Activated T-cell treated with anti-CD3 and anti-CD28 coated beads, Interleukin-2, amount 50 U/mL, for 4 hours (primary cell): ENCODE data around the gene ATP11C. TPM values are rescaled to one million over a fixed set of nuclear protein-coding genes. Genes with fewer than 3 reads are reported as not detected.
A peak's percentile ranks its signal among the peaks of the same experiment; 100 is the strongest.

ENCODE experiments used
- ATAC-seq, 2 donors: fragments of 200-7000 bp; cut with Tn5 transposase; one replicate each; pipeline ENCODE4 v1.10.0; 2021
- DNase-seq: peaks from one replicate; pipeline ENCODE4 v3.0.0-alpha.2; 2020
- H3K27me3 Mint-ChIP-seq: one replicate; pipeline ENCODE4 v1.8.0; 2021; ENCODE audit warnings: low read depth, mixed read lengths
- H3K36me3 Mint-ChIP-seq: one replicate; pipeline ENCODE4 v1.8.0; 2022; ENCODE audit warnings: mixed read lengths; ENCODE audit not compliant: insufficient read depth
- H3K4me1 Mint-ChIP-seq: one replicate; pipeline ENCODE4 v1.8.0; 2021; ENCODE audit warnings: low read depth, mixed read lengths
- H3K4me3 Mint-ChIP-seq: one replicate; pipeline ENCODE4 v1.8.0; 2021; ENCODE audit warnings: mild to moderate bottlenecking, moderate library complexity, mixed read lengths
- H3K9me3 Mint-ChIP-seq: one replicate; pipeline ENCODE4 v1.8.0; 2021; ENCODE audit warnings: mixed read lengths
- total RNA-seq, 3 donors: library from RNA; stranded (reverse); gene quantifications; one replicate each; pipeline ENCODE4 v1.2.1, GENCODE V29; 2021

The ATP11C gene
- total RNA-seq, 3 donors from 2014 or later, result 12.7 to 15.5 (median 14.1) TPM

- peaks cover 19% of the 10 kb centered on the region for H3K36me3 Mint-ChIP-seq
Measured at GRCh38 chrX:139784807-139785206, 148.0 kb downstream of the ATP11C start.

GRCh38 chrX:139783959-139784358, 148.9 kb downstream of the ATP11C start:
- Mint-ChIP-seq H3K27me3 (no peaks in the 10 kb centered on the region), H3K4me3 (no peak overlapping the region), H3K36me3 (peaks cover 21% of the 10 kb centered on the region), H3K4me1 (no peaks in the 10 kb centered on the region), H3K9me3 (no peaks in the 10 kb centered on the region)
- ATAC-seq (no peak), DNase-seq (no peak)

More at GRCh38 chrX:139784807-139785206, 148.0 kb downstream of the ATP11C start:
- Mint-ChIP-seq H3K4me1 (no peaks in the 10 kb centered on the region), H3K27me3 (no peaks in the 10 kb centered on the region), H3K9me3 (no peaks in the 10 kb centered on the region), H3K4me3 (no peak overlapping the region)
- DNase-seq (no peak), ATAC-seq (no peak)

GRCh38 chrX:139783030-139783429, 149.8 kb downstream of the ATP11C start:
- H3K4me1 Mint-ChIP-seq, result no peaks in the 10 kb centered on the region
- no peaks in the 10 kb centered on the region for H3K27me3 Mint-ChIP-seq
- ATAC-seq (no peak), DNase-seq (no peak)
- H3K9me3 Mint-ChIP-seq, result no peaks in the 10 kb centered on the region
- H3K4me3 Mint-ChIP-seq, result no peak overlapping the region
- H3K36me3 Mint-ChIP-seq, result peaks cover 24% of the 10 kb centered on the region

GRCh38 chrX:139776599-139776998, 156.3 kb downstream of the ATP11C start:
- H3K36me3 Mint-ChIP-seq, result peaks cover 41% of the 10 kb centered on the region

GRCh38 chrX:139770366-139770765, 162.5 kb downstream of the ATP11C start:
- no peak for ATAC-seq

More at GRCh38 chrX:139776599-139776998, 156.3 kb downstream of the ATP11C start:
- Mint-ChIP-seq H3K4me3 (no peak overlapping the region), H3K9me3 (no peaks in the 10 kb centered on the region), H3K4me1 (peaks cover 2% of the 10 kb centered on the region), H3K27me3 (no peaks in the 10 kb centered on the region)
- ATAC-seq (no peak), DNase-seq (no peak)

GRCh38 chrX:139766545-139766983, 166.3 kb downstream of the ATP11C start:
- no peaks in the 10 kb centered on the region for H3K9me3 Mint-ChIP-seq
- H3K4me1 Mint-ChIP-seq, result no peaks in the 10 kb centered on the region
- no peaks in the 10 kb centered on the region for H3K27me3 Mint-ChIP-seq
- no peak overlapping the region for H3K4me3 Mint-ChIP-seq
- H3K36me3 Mint-ChIP-seq, result peaks cover 13% of the 10 kb centered on the region
- no peak for DNase-seq
- ATAC-seq, result peak; percentile 30 to 54

More at GRCh38 chrX:139770366-139770765, 162.5 kb downstream of the ATP11C start:
- Mint-ChIP-seq H3K36me3 (peaks cover 30% of the 10 kb centered on the region), H3K4me1 (no peaks in the 10 kb centered on the region), H3K4me3 (no peak overlapping the region), H3K27me3 (no peaks in the 10 kb centered on the region), H3K9me3 (no peaks in the 10 kb centered on the region)
- DNase-seq, result no peak

- peaks cover 21% of the 10 kb centered on the region for H3K36me3 Mint-ChIP-seq
- no peak overlapping the region for H3K4me3 Mint-ChIP-seq
- H3K4me1 Mint-ChIP-seq, result no peaks in the 10 kb centered on the region
- H3K27me3 Mint-ChIP-seq, result no peaks in the 10 kb centered on the region
- H3K9me3 Mint-ChIP-seq, result no peaks in the 10 kb centered on the region
- ATAC-seq, result no peak
- no peak for DNase-seq
Measured at GRCh38 chrX:139762400-139763183, 170.3 kb downstream of the ATP11C start.

- H3K36me3 Mint-ChIP-seq, result peaks cover 40% of the 10 kb centered on the region
- H3K27me3 Mint-ChIP-seq, result no peaks in the 10 kb centered on the region
- DNase-seq (no peak), ATAC-seq (no peak)
- H3K4me3 Mint-ChIP-seq, result no peak overlapping the region
- no peaks in the 10 kb centered on the region for H3K9me3 Mint-ChIP-seq
- H3K4me1 Mint-ChIP-seq, result no peaks in the 10 kb centered on the region
Measured at GRCh38 chrX:139759637-139760036, 173.2 kb downstream of the ATP11C start.

- H3K27me3 Mint-ChIP-seq, result no peaks in the 10 kb centered on the region
- H3K4me1 Mint-ChIP-seq, result no peaks in the 10 kb centered on the region
- H3K36me3 Mint-ChIP-seq, result peaks cover 45% of the 10 kb centered on the region
- no peak for ATAC-seq
- DNase-seq, result no peak
- H3K4me3 Mint-ChIP-seq, result no peak overlapping the region
- H3K9me3 Mint-ChIP-seq, result peaks cover 5% of the 10 kb centered on the region
Measured at GRCh38 chrX:139758809-139759208, 174.0 kb downstream of the ATP11C start.

GRCh38 chrX:139758250-139758649, 174.6 kb downstream of the ATP11C start:
- no peak for ATAC-seq
- no peaks in the 10 kb centered on the region for H3K27me3 Mint-ChIP-seq
- H3K36me3 Mint-ChIP-seq, result peaks cover 47% of the 10 kb centered on the region
- H3K4me1 Mint-ChIP-seq, result no peaks in the 10 kb centered on the region
- peaks cover 8% of the 10 kb centered on the region for H3K9me3 Mint-ChIP-seq
- H3K4me3 Mint-ChIP-seq, result no peak overlapping the region
- DNase-seq, result no peak

- DNase-seq, result no peak
- Mint-ChIP-seq H3K4me1 (no peaks in the 10 kb centered on the region), H3K27me3 (no peaks in the 10 kb centered on the region), H3K9me3 (peaks cover 8% of the 10 kb centered on the region), H3K36me3 (peaks cover 45% of the 10 kb centered on the region), H3K4me3 (no peak overlapping the region)
- ATAC-seq, result no peak
Measured at GRCh38 chrX:139751053-139751452, 181.8 kb downstream of the ATP11C start.

GRCh38 chrX:139750390-139750789, 182.5 kb downstream of the ATP11C start:
- Mint-ChIP-seq H3K36me3 (peaks cover 43% of the 10 kb centered on the region), H3K4me1 (no peaks in the 10 kb centered on the region)
- no peak for ATAC-seq

GRCh38 chrX:139739138-139739537, 193.7 kb downstream of the ATP11C start:
- peak; percentile 78 to 92 for ATAC-seq
- no peak for DNase-seq
- H3K36me3 Mint-ChIP-seq, result peaks cover 19% of the 10 kb centered on the region
- peaks cover 14% of the 10 kb centered on the region for H3K4me1 Mint-ChIP-seq
- H3K4me3 Mint-ChIP-seq, result no peak overlapping the region
- H3K27me3 Mint-ChIP-seq, result no peaks in the 10 kb centered on the region
- no peaks in the 10 kb centered on the region for H3K9me3 Mint-ChIP-seq

More at GRCh38 chrX:139750390-139750789, 182.5 kb downstream of the ATP11C start:
- no peak for DNase-seq
- no peaks in the 10 kb centered on the region for H3K27me3 Mint-ChIP-seq
- H3K4me3 Mint-ChIP-seq, result no peak overlapping the region
- H3K9me3 Mint-ChIP-seq, result peaks cover 8% of the 10 kb centered on the region

GRCh38 chrX:139738581-139738980, 194.3 kb downstream of the ATP11C start:
- DNase-seq, result no peak
- no peak for ATAC-seq
- H3K9me3 Mint-ChIP-seq, result no peaks in the 10 kb centered on the region
- peaks cover 21% of the 10 kb centered on the region for H3K36me3 Mint-ChIP-seq
- H3K4me3 Mint-ChIP-seq, result no peak overlapping the region
- H3K4me1 Mint-ChIP-seq, result peaks cover 14% of the 10 kb centered on the region
- H3K27me3 Mint-ChIP-seq, result no peaks in the 10 kb centered on the region

GRCh38 chrX:139736151-139736550, 196.7 kb downstream of the ATP11C start:
- Mint-ChIP-seq H3K9me3 (no peaks in the 10 kb centered on the region), H3K4me1 (peaks cover 12% of the 10 kb centered on the region), H3K4me3 (no peak overlapping the region), H3K36me3 (peaks cover 20% of the 10 kb centered on the region), H3K27me3 (no peaks in the 10 kb centered on the region)
- ATAC-seq (no peak), DNase-seq (no peak)
